Measurements from ENCODE around the gene KDM8. TPM values are rescaled to one million over a fixed set of nuclear protein-coding genes. Genes with fewer than 3 reads are reported as not detected.

KDM8 gene
- total and polyA plus RNA-seq, 2 donors (not counting 3 experiments of a cell fraction or from before 2014, with no cell fraction given) = 5.1 to 8.4 TPM

DNA sequence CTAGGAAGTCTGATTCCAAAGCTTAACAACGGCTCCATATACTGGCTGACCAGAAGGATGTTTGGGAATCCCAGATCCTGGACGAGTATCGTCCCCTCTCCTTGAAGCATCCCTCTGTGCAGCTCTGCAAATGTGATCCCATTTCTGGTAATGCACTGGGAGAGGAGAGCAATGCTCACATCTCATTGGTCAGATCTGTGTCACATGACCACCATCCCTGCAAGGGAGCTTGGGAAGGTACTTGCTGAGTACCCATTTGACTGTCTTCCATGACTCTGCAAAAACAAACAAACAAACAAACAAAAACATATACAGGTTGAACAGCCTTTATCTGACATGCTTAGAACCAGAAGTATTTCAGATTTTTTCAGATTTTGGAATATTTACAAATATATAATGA lies 41.9 kb upstream of the KDM8 start:
- no TSS peak for BruUV-seq (replicated peaks)
- CTCF ChIA-PET = interaction anchor here (0.7 to 6.1 kb wide), 5 partner anchors 8 to 214 kb away, joined by 4 to 27 read pairs (median 6); no protein-coding TSS in a partner anchor

More for the DNA sequence above, 41.9 kb upstream of the KDM8 start:
- FAIRE-seq (no peak), DNase-seq (ENCODE audit: low read depth, low spot score) (no peak)
- H3K27ac ChIP-seq (ENCODE audit: insufficient read depth, low read depth, low read length) = no peak overlapping the region
- dilution Hi-C loops (cut with MboI; ENCODE audit: extremely low pct_ligation_motif_present, low sequenced_read_pairs) (no loop called here), intact Hi-C loops (cut with micrococcal nuclease) (no loop called here)
- no peaks in the 10 kb centered on the region for H3K4me1 ChIP-seq (ENCODE audit: control insufficient read depth, extremely low read depth, insufficient read depth, low read length)
- TF ChIP-seq MYC (IDR thresholded peaks at IDR 0.05; ENCODE audit: low read depth, low read length) = no peak
- TF ChIP-seq EZH2 (IDR thresholded peaks at IDR 0.05; ENCODE audit: borderline replicate concordance, low read depth, low read length, severe bottlenecking) = no peak
- TF ChIP-seq, protein P1, sequence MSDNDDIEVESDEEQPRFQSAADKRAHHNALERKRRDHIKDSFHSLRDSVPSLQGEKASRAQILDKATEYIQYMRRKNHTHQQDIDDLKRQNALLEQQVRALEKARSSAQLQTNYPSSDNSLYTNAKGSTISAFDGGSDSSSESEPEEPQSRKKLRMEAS (IDR thresholded peaks at IDR 0.05; ENCODE audit: insufficient read depth, insufficient read length) = no peak
- no peak for TF ChIP-seq POLR2AphosphoS5 (IDR thresholded peaks at IDR 0.05; ENCODE audit: insufficient read depth, low read depth, low read length)
- no peak for TF ChIP-seq GATA2 (IDR thresholded peaks at IDR 0.05; ENCODE audit: insufficient read depth, insufficient read length, low read depth, low read length)
- TF ChIP-seq POLR2A (IDR thresholded peaks at IDR 0.05; ENCODE audit: low read depth, low read length) = no peak
- no peak for TF ChIP-seq FOS (IDR thresholded peaks at IDR 0.05; ENCODE audit: borderline replicate concordance, insufficient read depth, low read length)
- TF ChIP-seq, protein P2, sequence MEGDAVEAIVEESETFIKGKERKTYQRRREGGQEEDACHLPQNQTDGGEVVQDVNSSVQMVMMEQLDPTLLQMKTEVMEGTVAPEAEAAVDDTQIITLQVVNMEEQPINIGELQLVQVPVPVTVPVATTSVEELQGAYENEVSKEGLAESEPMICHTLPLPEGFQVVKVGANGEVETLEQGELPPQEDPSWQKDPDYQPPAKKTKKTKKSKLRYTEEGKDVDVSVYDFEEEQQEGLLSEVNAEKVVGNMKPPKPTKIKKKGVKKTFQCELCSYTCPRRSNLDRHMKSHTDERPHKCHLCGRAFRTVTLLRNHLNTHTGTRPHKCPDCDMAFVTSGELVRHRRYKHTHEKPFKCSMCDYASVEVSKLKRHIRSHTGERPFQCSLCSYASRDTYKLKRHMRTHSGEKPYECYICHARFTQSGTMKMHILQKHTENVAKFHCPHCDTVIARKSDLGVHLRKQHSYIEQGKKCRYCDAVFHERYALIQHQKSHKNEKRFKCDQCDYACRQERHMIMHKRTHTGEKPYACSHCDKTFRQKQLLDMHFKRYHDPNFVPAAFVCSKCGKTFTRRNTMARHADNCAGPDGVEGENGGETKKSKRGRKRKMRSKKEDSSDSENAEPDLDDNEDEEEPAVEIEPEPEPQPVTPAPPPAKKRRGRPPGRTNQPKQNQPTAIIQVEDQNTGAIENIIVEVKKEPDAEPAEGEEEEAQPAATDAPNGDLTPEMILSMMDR (IDR thresholded peaks at IDR 0.05; ENCODE audit: extremely low read depth in 1 of 2, insufficient read depth in 1 of 2, low read depth in 1 of 2, low read length in 2 of 2) = no peak
- no peak for TF ChIP-seq JUN (IDR thresholded peaks at IDR 0.05; ENCODE audit: borderline replicate concordance, insufficient read depth, insufficient read length, low read depth)
- no peaks in the 10 kb centered on the region for H3K9me1 ChIP-seq (replicated peaks; ENCODE audit: control insufficient read depth, extremely low read depth, insufficient read depth, low read length)
- no peaks in the 10 kb centered on the region for H3K36me3 ChIP-seq (ENCODE audit: control insufficient read depth in 2 of 2, extremely low read depth in 1 of 2, insufficient read depth in 2 of 2, low read length in 2 of 2)
- no peak overlapping the region for H3K9ac ChIP-seq (replicated peaks; ENCODE audit: extremely low read depth, insufficient read depth, low read length)
- POLR2A ChIA-PET = no interaction called here
- no peaks in the 10 kb centered on the region for H4K20me1 ChIP-seq (replicated peaks; ENCODE audit: control insufficient read depth, extremely low read depth, insufficient read depth, low read length)
- H3K27me3 ChIP-seq (ENCODE audit: control insufficient read depth in 2 of 2, insufficient read depth in 2 of 2, low read length in 2 of 2) = peaks cover 0 to 1% of the 10 kb centered on the region in 2 experiments
- H3K4me3 ChIP-seq (replicated peaks in 1 of 3; ENCODE audit: insufficient read depth in 1 of 3, low read depth in 1 of 3, low read length in 3 of 3) = no peak overlapping the region
- H2AFZ ChIP-seq (ENCODE audit: low read depth, low read length) = no peak overlapping the region
- no peaks in the 10 kb centered on the region for H3K9me3 ChIP-seq (replicated peaks; ENCODE audit: control insufficient read depth, insufficient read depth, low read length)
- H3K4me2 ChIP-seq (ENCODE audit: insufficient read depth, low read length) = no peak overlapping the region
- H3K79me2 ChIP-seq (ENCODE audit: control insufficient read depth, insufficient read depth, low read length) = no peaks in the 10 kb centered on the region
